OCI-LY3 (cell line): ENCODE data around the gene PLXNA3.

Experiments
- EZH2phosphoT487 ChIP-seq: fragments of 200-600 bp; shearing (Covaris generic); IDR thresholded peaks from 2 replicates; pipeline ENCODE4 v1.6.1; 2018; ENCODE audit warnings: antibody characterized with exemption, mixed run types, low read depth
- TF ChIP-seq, protein P1 (sequence below): fragments of 200-600, 300-600 bp; sonication (generic); IDR thresholded peaks from 2 replicates; pipeline ENCODE4 v1.5.1; 2014; ENCODE audit warnings: antibody characterized with exemption, low read length, low read depth

DNA sequence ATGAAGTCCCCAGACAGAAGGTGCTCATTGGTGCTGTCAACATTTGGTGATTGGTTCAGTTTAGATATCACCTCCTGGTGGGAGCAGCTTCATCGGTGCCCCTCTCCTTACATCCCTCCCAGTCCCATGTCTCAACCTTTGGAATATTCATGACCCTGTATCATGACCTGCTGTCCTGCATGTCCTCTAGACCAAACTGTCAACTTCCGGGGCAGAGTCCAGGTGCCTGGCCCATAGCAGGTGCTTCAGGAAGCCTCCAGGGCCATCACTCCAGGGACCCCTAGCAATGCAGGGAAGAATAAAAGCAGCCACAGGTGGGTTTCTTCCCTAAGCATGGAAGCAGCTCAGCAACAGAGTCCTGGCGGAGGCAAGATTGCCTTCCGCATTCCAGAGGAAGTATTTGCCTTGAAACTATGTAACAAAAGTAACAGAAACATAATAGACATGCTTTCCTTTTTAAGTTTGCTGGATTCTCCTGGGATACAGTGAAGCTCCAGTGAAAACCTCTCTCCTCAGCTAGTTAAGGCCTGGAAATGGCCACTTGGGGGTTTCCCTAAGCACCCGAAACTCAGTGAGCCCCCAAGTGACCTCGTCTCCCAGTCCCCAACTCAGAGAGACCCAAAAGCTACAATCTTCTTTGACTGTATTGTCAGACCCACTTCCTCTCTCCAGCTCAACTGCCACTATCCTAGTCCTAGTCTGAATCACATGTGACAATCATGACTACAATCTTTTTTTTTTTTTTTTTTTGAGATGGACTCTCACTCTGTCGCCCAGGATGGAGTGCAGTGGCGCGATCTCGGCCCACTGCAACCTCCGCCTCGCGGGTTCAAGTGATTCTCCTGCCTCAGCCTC, 30.9 kb upstream of the PLXNA3 start:
- TF ChIP-seq EZH2phosphoT487 = no peak
- TF ChIP-seq, protein P1, sequence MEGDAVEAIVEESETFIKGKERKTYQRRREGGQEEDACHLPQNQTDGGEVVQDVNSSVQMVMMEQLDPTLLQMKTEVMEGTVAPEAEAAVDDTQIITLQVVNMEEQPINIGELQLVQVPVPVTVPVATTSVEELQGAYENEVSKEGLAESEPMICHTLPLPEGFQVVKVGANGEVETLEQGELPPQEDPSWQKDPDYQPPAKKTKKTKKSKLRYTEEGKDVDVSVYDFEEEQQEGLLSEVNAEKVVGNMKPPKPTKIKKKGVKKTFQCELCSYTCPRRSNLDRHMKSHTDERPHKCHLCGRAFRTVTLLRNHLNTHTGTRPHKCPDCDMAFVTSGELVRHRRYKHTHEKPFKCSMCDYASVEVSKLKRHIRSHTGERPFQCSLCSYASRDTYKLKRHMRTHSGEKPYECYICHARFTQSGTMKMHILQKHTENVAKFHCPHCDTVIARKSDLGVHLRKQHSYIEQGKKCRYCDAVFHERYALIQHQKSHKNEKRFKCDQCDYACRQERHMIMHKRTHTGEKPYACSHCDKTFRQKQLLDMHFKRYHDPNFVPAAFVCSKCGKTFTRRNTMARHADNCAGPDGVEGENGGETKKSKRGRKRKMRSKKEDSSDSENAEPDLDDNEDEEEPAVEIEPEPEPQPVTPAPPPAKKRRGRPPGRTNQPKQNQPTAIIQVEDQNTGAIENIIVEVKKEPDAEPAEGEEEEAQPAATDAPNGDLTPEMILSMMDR = no peak
